ENCODE measurements around the gene RAB40B.

DNA sequence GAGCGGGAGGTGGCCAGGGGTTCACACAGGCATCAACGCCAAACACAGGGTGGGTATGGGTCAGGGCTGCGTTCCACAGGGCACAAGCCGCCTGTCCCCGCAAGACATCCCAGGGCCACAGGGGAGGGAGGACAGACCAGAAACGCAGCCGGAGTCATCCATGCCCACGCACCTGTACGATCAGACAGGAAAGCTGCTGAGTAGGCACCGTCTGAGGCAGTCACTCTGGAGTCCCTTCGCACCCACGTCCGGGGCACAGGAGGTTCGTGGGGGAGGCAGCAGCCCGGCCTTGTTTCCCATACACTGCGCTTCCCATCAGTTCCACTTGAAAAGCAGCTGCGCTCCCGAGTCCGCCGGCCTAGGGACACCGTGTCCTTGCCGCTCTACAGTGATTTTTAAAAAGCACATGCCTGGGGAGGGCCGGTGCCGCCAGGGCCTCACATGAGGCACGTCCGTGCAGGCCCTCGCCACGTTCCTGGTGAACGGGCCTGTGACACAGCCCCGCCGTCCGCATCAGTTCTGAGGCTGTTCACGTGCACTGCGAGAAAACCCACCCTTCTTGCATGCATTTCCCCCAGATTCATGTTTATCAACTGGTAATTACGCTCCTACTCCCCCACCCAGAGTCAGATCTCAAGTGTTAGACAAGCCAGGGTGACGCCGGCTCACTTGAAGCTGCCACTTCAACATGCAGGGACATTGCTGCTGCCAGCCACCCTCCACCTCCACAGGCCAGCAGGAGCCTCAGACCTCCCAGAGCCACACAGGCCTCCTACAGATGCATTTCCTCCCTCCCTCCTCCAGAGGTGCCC is 85.0 kb downstream of the RAB40B start:
- TF ChIP-seq, protein P1, sequence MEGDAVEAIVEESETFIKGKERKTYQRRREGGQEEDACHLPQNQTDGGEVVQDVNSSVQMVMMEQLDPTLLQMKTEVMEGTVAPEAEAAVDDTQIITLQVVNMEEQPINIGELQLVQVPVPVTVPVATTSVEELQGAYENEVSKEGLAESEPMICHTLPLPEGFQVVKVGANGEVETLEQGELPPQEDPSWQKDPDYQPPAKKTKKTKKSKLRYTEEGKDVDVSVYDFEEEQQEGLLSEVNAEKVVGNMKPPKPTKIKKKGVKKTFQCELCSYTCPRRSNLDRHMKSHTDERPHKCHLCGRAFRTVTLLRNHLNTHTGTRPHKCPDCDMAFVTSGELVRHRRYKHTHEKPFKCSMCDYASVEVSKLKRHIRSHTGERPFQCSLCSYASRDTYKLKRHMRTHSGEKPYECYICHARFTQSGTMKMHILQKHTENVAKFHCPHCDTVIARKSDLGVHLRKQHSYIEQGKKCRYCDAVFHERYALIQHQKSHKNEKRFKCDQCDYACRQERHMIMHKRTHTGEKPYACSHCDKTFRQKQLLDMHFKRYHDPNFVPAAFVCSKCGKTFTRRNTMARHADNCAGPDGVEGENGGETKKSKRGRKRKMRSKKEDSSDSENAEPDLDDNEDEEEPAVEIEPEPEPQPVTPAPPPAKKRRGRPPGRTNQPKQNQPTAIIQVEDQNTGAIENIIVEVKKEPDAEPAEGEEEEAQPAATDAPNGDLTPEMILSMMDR (IDR thresholded peaks at IDR 0.05): peak in 1 of 12 donors; percentile 8
- no peak for TF ChIP-seq POLR2A (IDR thresholded peaks at IDR 0.05)

Data from heart left ventricle (tissue), 13 donors.